Loucy (cell line): Measurements from ENCODE around the gene AEBP2.

Experiments used
- H2AFZ ChIP-seq: fragments of 200-600 bp; sonication (generic); 2 replicates; pipeline ENCODE4 v1.6.0; 2016; ENCODE audit warnings: antibody characterized with exemption, mild to moderate bottlenecking, low read length, moderate library complexity
- H3F3A ChIP-seq: fragments of 200-600 bp; 2 replicates; pipeline ENCODE4 v1.6.0; 2016; ENCODE audit warnings: antibody characterized with exemption, low read depth, mild to moderate bottlenecking
- H3K27me3 ChIP-seq: fragments of 200-600 bp; sonication (generic); 2 replicates; pipeline ENCODE4 v1.6.1; 2014; ENCODE audit warnings: low read length, mild to moderate bottlenecking; ENCODE audit not compliant: insufficient read depth, poor library complexity, severe bottlenecking
- H3K36me3 ChIP-seq: fragments of 200-600 bp; sonication (generic); 2 replicates; pipeline ENCODE4 v1.6.1; 2016; ENCODE audit warnings: low read length; ENCODE audit not compliant: insufficient read depth
- H3K4me1 ChIP-seq: fragments of 200-600 bp; sonication (generic); 2 replicates; pipeline ENCODE4 v1.5.1; 2014; ENCODE audit warnings: low read length, mild to moderate bottlenecking; ENCODE audit not compliant: insufficient read depth, poor library complexity, severe bottlenecking
- H3K4me2 ChIP-seq: fragments of 200-600 bp; sonication (generic); 2 replicates; pipeline ENCODE4 v1.6.0; 2014; ENCODE audit warnings: antibody characterized with exemption, low read length, low read depth, mild to moderate bottlenecking; ENCODE audit not compliant: poor library complexity, severe bottlenecking
- H3K4me3 ChIP-seq: fragments of 200-600 bp; sonication (generic); 2 replicates; pipeline ENCODE4 v1.5.1; 2014; ENCODE audit warnings: low read length, mild to moderate bottlenecking, mixed read lengths; ENCODE audit not compliant: poor library complexity, severe bottlenecking
- H3K79me2 ChIP-seq: fragments of 200-600 bp; sonication (generic); 2 replicates; pipeline ENCODE4 v1.6.1; 2014; ENCODE audit warnings: low read length; ENCODE audit not compliant: insufficient read depth
- H3K9ac ChIP-seq: fragments of 200-600 bp; sonication (generic); 2 replicates; pipeline ENCODE4 v1.6.0; 2014; ENCODE audit warnings: mild to moderate bottlenecking, low read depth, low read length, moderate library complexity; ENCODE audit not compliant: poor library complexity, severe bottlenecking
- H3K9me2 ChIP-seq: fragments of 200-600 bp; sonication (generic); replicated peaks from 2 replicates; pipeline ENCODE4 v1.6.1; 2016; ENCODE audit warnings: low read depth, low read length, mixed read lengths
- H3K9me3 ChIP-seq: fragments of 200-600 bp; sonication (generic); 2 replicates; pipeline ENCODE4 v1.6.1; 2014; ENCODE audit warnings: mild to moderate bottlenecking, antibody characterized with exemption, low read length, low read depth; ENCODE audit not compliant: insufficient read depth
- H4K20me1 ChIP-seq: fragments of 200-600 bp; sonication (generic); 2 replicates; pipeline ENCODE4 v1.6.0; 2014; ENCODE audit warnings: antibody characterized with exemption, low read length, mild to moderate bottlenecking; ENCODE audit not compliant: insufficient read depth, poor library complexity, severe bottlenecking
- CTCF ChIP-seq: fragments of 200-600 bp; sonication (generic); conservative IDR thresholded peaks from 2 replicates; pipeline ENCODE4 v1.5.1; 2014; ENCODE audit warnings: mild to moderate bottlenecking, antibody characterized with exemption, low read length
- EZH2phosphoT487 ChIP-seq: fragments of 200-600 bp; IDR thresholded peaks from 2 replicates; pipeline ENCODE4 v1.6.1; 2018; ENCODE audit warnings: antibody characterized with exemption, mild to moderate bottlenecking, moderate library complexity, borderline replicate concordance

Gene AEBP2

GRCh38 chr12:19507823-19508222, 68.5 kb downstream of the AEBP2 start:
- H3K36me3 ChIP-seq, result peaks cover 71% of the 10 kb centered on the region; the same call in 1 of the 2 replicates
- H3K4me3 ChIP-seq, result no peak overlapping the region
- H3K79me2 ChIP-seq, result peaks cover 85% of the 10 kb centered on the region

GRCh38 chr12:19510461-19510860, 71.2 kb downstream of the AEBP2 start:
- no peaks in the 10 kb centered on the region for H3K4me1 ChIP-seq
- H2AFZ ChIP-seq, result no peak overlapping the region
- no peak overlapping the region for H3K4me2 ChIP-seq
- no peaks in the 10 kb centered on the region for H3K9me3 ChIP-seq
- peaks cover 47% of the 10 kb centered on the region for H4K20me1 ChIP-seq
- H3K9ac ChIP-seq, result no peak overlapping the region
- H3K9me2 ChIP-seq, result no peaks in the 10 kb centered on the region
- no peaks in the 10 kb centered on the region for H3F3A ChIP-seq
- H3K4me3 ChIP-seq, result no peak overlapping the region
- peaks cover 62% of the 10 kb centered on the region for H3K79me2 ChIP-seq
- no peaks in the 10 kb centered on the region for H3K27me3 ChIP-seq
- TF ChIP-seq EZH2phosphoT487, result no peak
- no peak for TF ChIP-seq CTCF
- peaks cover 71% of the 10 kb centered on the region; the same call in 1 of the 2 replicates for H3K36me3 ChIP-seq

More at GRCh38 chr12:19507823-19508222, 68.5 kb downstream of the AEBP2 start:
- H3K4me1 ChIP-seq, result no peaks in the 10 kb centered on the region
- H3K4me2 ChIP-seq, result no peak overlapping the region
- H2AFZ ChIP-seq, result no peak overlapping the region
- no peaks in the 10 kb centered on the region for H3F3A ChIP-seq
- no peaks in the 10 kb centered on the region for H3K9me2 ChIP-seq
- no peaks in the 10 kb centered on the region for H3K9me3 ChIP-seq
- TF ChIP-seq EZH2phosphoT487 (no peak), CTCF (peak; percentile 32)
- peaks cover 68% of the 10 kb centered on the region for H4K20me1 ChIP-seq
- no peak overlapping the region for H3K9ac ChIP-seq
- H3K27me3 ChIP-seq, result no peaks in the 10 kb centered on the region

- no peak overlapping the region for H3K4me3 ChIP-seq
- no peak overlapping the region for H3K4me2 ChIP-seq
- no peak for TF ChIP-seq CTCF
- no peaks in the 10 kb centered on the region for H3K9me2 ChIP-seq
- H3K27me3 ChIP-seq, result no peaks in the 10 kb centered on the region
- H4K20me1 ChIP-seq, result peaks cover 19% of the 10 kb centered on the region
- peaks cover 16% of the 10 kb centered on the region; the same call in 1 of the 2 replicates for H3K79me2 ChIP-seq
- H3K4me1 ChIP-seq, result no peaks in the 10 kb centered on the region
- no peaks in the 10 kb centered on the region for H3K9me3 ChIP-seq
- no peak overlapping the region for H3K9ac ChIP-seq
- H2AFZ ChIP-seq, result no peak overlapping the region
- no peaks in the 10 kb centered on the region for H3F3A ChIP-seq
- peaks cover 94% of the 10 kb centered on the region for H3K36me3 ChIP-seq
Observed at GRCh38 chr12:19515179-19515578, 75.9 kb downstream of the AEBP2 start.
